Measurements from ENCODE around the gene PRKN. TPM values are rescaled to one million over a fixed set of nuclear protein-coding genes. Genes with fewer than 3 reads are reported as not detected.
A peak's percentile ranks its signal among the peaks of the same experiment; 100 is the strongest.

Gene PRKN
- total RNA-seq, 3 donors from 2014 or later, result 0.05 to 0.13 TPM; not detected in 1

GRCh38 chr6:162032620-162033019 lies 694.9 kb downstream of the PRKN start:
- no peaks in the 10 kb centered on the region for H3K36me3 Mint-ChIP-seq (ENCODE audit: insufficient read depth)
- no peaks in the 10 kb centered on the region for H3K27me3 Mint-ChIP-seq (ENCODE audit: low read depth)
- peaks cover 6% of the 10 kb centered on the region for H3K9me3 Mint-ChIP-seq
- ATAC-seq, result no peak
- no peak for DNase-seq
- H3K4me1 Mint-ChIP-seq (ENCODE audit: low read depth), result no peaks in the 10 kb centered on the region
- H3K4me3 Mint-ChIP-seq, result no peak overlapping the region

DNA sequence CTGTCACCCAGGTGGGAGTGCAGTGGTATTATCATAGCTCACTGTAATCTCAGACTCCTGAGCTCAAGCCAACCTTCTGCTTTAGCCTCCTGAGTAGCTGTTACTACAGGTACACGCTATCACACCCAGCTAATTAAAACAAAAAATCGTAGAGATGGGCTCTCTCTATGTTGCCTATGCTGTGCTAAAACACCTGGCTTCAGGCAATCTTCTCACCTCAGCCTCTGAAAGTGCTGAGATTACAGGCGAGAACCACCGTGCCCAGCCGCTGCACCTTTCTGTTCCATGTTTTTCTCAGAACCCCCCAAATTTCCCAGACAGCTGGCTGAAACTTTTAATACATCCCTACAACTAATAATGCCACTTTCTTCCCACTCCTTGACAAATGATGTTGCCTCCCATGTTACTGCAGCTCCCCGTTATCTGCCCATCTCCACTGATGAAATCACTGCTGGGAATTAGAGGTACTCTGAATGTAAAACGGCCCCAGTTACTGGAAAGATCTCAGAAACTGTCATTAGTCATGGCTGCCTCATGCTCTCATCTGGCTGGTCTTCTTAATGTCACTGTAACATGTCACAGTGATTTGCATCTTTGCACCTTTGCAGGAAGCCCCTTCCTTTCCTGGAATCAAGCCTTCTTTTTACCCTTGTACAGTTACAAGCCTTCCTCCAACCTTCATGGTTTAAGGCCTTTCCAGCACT lies 697.5 kb downstream of the PRKN start:
- no peak overlapping the region for H3K4me3 Mint-ChIP-seq
- no peaks in the 10 kb centered on the region for H3K27me3 Mint-ChIP-seq (ENCODE audit: low read depth)
- no peaks in the 10 kb centered on the region for H3K36me3 Mint-ChIP-seq (ENCODE audit: insufficient read depth)
- peaks cover 7% of the 10 kb centered on the region for H3K9me3 Mint-ChIP-seq
- ATAC-seq (peak in 1 of 2 donors; percentile 48), DNase-seq (no peak)
- no peaks in the 10 kb centered on the region for H3K4me1 Mint-ChIP-seq (ENCODE audit: low read depth)

DNA sequence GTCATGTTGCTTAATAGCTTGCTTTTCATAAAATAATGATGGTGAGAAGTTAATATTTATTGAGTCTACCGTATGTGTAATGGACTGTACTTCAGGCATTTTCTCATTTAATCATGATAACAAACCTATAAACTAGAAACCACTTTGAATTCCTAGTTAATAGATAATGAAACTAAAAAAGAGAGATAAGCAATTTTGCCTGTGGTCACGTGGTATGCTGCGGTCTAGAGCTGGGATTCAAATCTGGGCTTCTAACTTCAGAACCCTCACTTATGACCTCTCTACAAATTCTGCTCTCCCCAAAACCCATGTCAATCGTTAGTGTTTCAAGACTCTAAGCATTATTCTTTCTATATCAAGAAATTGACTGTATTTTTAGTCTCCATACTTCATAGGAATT lies 700.7 kb downstream of the PRKN start:
- no peaks in the 10 kb centered on the region for H3K4me1 Mint-ChIP-seq (ENCODE audit: low read depth)
- H3K4me3 Mint-ChIP-seq, result no peak overlapping the region
- no peaks in the 10 kb centered on the region for H3K27me3 Mint-ChIP-seq (ENCODE audit: low read depth)
- peaks cover 7% of the 10 kb centered on the region for H3K9me3 Mint-ChIP-seq
- ATAC-seq (no peak), DNase-seq (no peak)
- H3K36me3 Mint-ChIP-seq (ENCODE audit: insufficient read depth), result no peaks in the 10 kb centered on the region

DNA sequence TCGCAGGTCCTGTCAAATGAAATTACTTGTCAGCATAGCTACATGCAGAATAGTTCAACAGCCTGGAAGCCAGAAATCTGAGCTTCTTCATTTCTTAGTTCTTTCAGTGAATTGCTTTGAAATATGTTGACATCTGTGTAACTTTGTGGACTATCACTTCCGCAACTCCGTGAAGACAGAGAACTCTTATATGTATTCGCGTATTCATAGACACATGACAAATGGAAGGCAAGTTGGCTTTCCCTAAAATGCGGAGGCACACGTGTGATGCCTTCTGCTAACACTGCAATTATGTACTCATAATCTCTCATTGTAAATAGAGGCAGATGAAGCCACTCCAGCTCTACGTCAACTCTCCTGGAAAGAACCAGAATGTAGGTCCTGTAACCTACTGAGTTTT lies 701.5 kb downstream of the PRKN start:
- ATAC-seq, result no peak

GRCh38 chr6:162019349-162019748 lies 708.2 kb downstream of the PRKN start:
- Mint-ChIP-seq H3K27me3 (ENCODE audit: low read depth) (no peaks in the 10 kb centered on the region), H3K9me3 (peaks cover 12% of the 10 kb centered on the region), H3K4me3 (no peak overlapping the region), H3K36me3 (ENCODE audit: insufficient read depth) (no peaks in the 10 kb centered on the region), H3K4me1 (ENCODE audit: low read depth) (no peaks in the 10 kb centered on the region)
- ATAC-seq, result no peak
- DNase-seq, result no peak

More for the DNA sequence above, 701.5 kb downstream of the PRKN start:
- Mint-ChIP-seq H3K36me3 (ENCODE audit: insufficient read depth) (no peaks in the 10 kb centered on the region), H3K9me3 (peaks cover 7% of the 10 kb centered on the region), H3K27me3 (ENCODE audit: low read depth) (no peaks in the 10 kb centered on the region), H3K4me3 (no peak overlapping the region), H3K4me1 (ENCODE audit: low read depth) (no peaks in the 10 kb centered on the region)
- DNase-seq, result no peak

GRCh38 chr6:162017536-162017935 lies 710.0 kb downstream of the PRKN start:
- no peak overlapping the region for H3K4me3 Mint-ChIP-seq
- no peak for ATAC-seq

GRCh38 chr6:162014069-162014811 lies 713.3 kb downstream of the PRKN start:
- Mint-ChIP-seq H3K27me3 (ENCODE audit: low read depth) (no peaks in the 10 kb centered on the region), H3K4me3 (no peak overlapping the region), H3K4me1 (ENCODE audit: low read depth) (no peaks in the 10 kb centered on the region), H3K9me3 (peaks cover 15% of the 10 kb centered on the region), H3K36me3 (ENCODE audit: insufficient read depth) (no peaks in the 10 kb centered on the region)
- DNase-seq (no peak), ATAC-seq (no peak)

More at GRCh38 chr6:162017536-162017935, 710.0 kb downstream of the PRKN start:
- no peak for DNase-seq
- peaks cover 15% of the 10 kb centered on the region for H3K9me3 Mint-ChIP-seq
- no peaks in the 10 kb centered on the region for H3K4me1 Mint-ChIP-seq (ENCODE audit: low read depth)
- no peaks in the 10 kb centered on the region for H3K36me3 Mint-ChIP-seq (ENCODE audit: insufficient read depth)
- no peaks in the 10 kb centered on the region for H3K27me3 Mint-ChIP-seq (ENCODE audit: low read depth)

DNA sequence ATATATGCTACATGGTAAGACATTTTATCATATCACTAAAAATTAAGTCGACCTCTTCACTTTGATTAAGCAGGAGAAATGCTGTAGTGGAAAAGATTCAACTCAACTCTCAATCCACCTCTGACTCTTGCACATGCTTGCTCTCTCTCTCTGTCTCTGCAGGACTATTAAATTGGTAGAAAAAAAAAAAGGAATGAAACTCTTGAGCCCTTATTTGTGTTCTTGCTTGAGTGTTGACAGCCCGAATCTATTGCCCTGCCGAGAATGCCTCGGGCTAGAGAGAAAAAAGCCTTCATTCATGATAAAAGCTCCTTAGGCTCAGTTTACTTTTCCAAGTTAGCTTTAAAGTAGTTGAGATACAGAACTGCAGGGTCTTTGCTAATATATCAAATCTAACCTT lies 722.2 kb downstream of the PRKN start:
- H3K36me3 Mint-ChIP-seq (ENCODE audit: insufficient read depth), result no peaks in the 10 kb centered on the region
- no peaks in the 10 kb centered on the region for H3K4me1 Mint-ChIP-seq (ENCODE audit: low read depth)
- no peak for DNase-seq
- ATAC-seq, result no peak
- no peak overlapping the region for H3K4me3 Mint-ChIP-seq
- H3K9me3 Mint-ChIP-seq, result peaks cover 10% of the 10 kb centered on the region
- H3K27me3 Mint-ChIP-seq (ENCODE audit: low read depth), result no peaks in the 10 kb centered on the region

DNA sequence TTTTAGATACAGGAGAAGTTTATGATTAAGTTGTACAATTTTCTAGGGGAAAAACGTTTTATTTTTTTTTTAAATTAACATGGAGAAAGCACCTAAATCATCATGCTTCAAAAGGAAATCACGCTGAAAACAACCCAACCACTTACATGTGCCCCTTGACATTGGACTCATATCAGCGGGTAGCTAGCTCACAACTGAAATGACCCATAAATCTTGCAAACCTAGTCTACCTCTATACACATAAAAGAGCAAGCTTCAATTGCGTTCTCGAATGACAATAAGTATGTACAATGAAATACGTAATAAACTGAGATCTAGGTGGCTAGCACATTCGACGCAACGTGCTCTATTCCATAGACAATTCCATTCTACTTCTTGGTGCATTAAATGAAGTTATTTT lies 730.8 kb downstream of the PRKN start:
- DNase-seq (no peak), ATAC-seq (no peak)
- Mint-ChIP-seq H3K27me3 (ENCODE audit: low read depth) (no peaks in the 10 kb centered on the region), H3K9me3 (peaks cover 36% of the 10 kb centered on the region), H3K4me1 (ENCODE audit: low read depth) (no peaks in the 10 kb centered on the region), H3K36me3 (ENCODE audit: insufficient read depth) (no peaks in the 10 kb centered on the region), H3K4me3 (no peak overlapping the region)

- no peaks in the 10 kb centered on the region for H3K36me3 Mint-ChIP-seq (ENCODE audit: insufficient read depth)
- H3K4me1 Mint-ChIP-seq (ENCODE audit: low read depth), result no peaks in the 10 kb centered on the region
- no peaks in the 10 kb centered on the region for H3K27me3 Mint-ChIP-seq (ENCODE audit: low read depth)
- ATAC-seq, result no peak
- DNase-seq, result no peak
- peaks cover 19% of the 10 kb centered on the region for H3K9me3 Mint-ChIP-seq
- H3K4me3 Mint-ChIP-seq, result no peak overlapping the region
These were observed 741.6 kb downstream of the PRKN start for GRCh38 chr6:161985876-161986423.

DNA sequence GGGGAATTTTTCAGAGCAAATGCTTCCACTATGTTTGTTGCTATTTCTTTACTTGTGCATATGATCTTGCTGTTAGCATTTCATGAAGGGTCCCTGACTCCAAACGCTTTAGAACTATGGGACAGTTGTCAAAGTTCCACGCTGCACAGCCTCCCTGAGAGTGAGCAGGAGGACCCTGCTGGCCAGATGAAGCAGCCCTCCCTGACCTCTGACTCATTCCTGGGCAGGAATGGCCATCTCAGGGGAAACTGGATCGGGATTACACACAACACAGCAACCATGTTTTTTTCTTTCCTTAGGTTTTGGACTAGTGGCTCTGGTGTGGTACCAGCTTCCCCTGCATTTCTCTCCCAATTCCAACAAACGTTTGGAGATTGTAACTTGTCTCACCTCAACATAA lies 742.9 kb downstream of the PRKN start:
- no peak for ATAC-seq
- Mint-ChIP-seq H3K4me1 (ENCODE audit: low read depth) (no peaks in the 10 kb centered on the region), H3K4me3 (no peak overlapping the region)

GRCh38 chr6:161976553-161976952 lies 751.0 kb downstream of the PRKN start:
- Mint-ChIP-seq H3K9me3 (peaks cover 9% of the 10 kb centered on the region), H3K36me3 (ENCODE audit: insufficient read depth) (peaks cover 4% of the 10 kb centered on the region), H3K4me1 (ENCODE audit: low read depth) (no peaks in the 10 kb centered on the region), H3K27me3 (ENCODE audit: low read depth) (no peaks in the 10 kb centered on the region), H3K4me3 (no peak overlapping the region)
- ATAC-seq (no peak), DNase-seq (no peak)

More for the DNA sequence above, 742.9 kb downstream of the PRKN start:
- Mint-ChIP-seq H3K27me3 (ENCODE audit: low read depth) (no peaks in the 10 kb centered on the region), H3K9me3 (peaks cover 17% of the 10 kb centered on the region), H3K36me3 (ENCODE audit: insufficient read depth) (no peaks in the 10 kb centered on the region)
- DNase-seq, result no peak

DNA sequence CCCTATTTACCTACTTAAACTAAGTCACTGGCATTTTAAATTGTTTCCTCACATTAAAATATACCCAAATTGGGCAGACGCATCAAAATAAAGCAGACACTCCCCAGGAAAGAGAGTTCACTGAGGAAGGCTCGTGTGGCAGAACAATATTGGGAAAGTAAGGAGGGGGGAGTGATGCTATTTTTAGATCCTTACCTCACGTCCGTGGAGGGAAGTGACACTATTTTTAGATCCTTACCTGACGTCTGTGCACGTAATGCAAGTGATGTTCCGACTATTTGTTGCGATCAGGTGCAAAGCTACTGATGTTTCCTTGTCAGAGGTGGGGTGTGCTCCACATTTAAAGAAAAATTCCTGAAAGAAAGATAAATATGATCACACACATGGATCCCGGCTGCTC lies 754.5 kb downstream of the PRKN start:
- Mint-ChIP-seq H3K27me3 (ENCODE audit: low read depth) (no peaks in the 10 kb centered on the region), H3K4me1 (ENCODE audit: low read depth) (no peaks in the 10 kb centered on the region), H3K9me3 (no peaks in the 10 kb centered on the region), H3K36me3 (ENCODE audit: insufficient read depth) (peaks cover 4% of the 10 kb centered on the region), H3K4me3 (no peak overlapping the region)
- ATAC-seq, result no peak
- no peak for DNase-seq

- Mint-ChIP-seq H3K4me1 (ENCODE audit: low read depth) (no peaks in the 10 kb centered on the region), H3K27me3 (ENCODE audit: low read depth) (no peaks in the 10 kb centered on the region), H3K36me3 (ENCODE audit: insufficient read depth) (peaks cover 4% of the 10 kb centered on the region)
These were observed 756.5 kb downstream of the PRKN start for GRCh38 chr6:161971043-161971442.

More at GRCh38 chr6:161971043-161971442, 756.5 kb downstream of the PRKN start:
- ATAC-seq, result no peak
- Mint-ChIP-seq H3K4me3 (no peak overlapping the region), H3K9me3 (no peaks in the 10 kb centered on the region)
- DNase-seq, result no peak

All from activated T-cell treated with anti-CD3 and anti-CD28 coated beads, Interleukin-2, amount 50 U/mL, for 4 hours (primary cell).